CD4-positive, alpha-beta memory T cell (primary cell): ENCODE results near the gene RGMA. TPM values are rescaled to one million over a fixed set of nuclear protein-coding genes. Genes with fewer than 3 reads are reported as not detected.

Experiments used
- polyA plus RNA-seq, 2 donors: library from polyadenylated mRNA; unstranded; fragments of 300-500 nt; fragmentation: Illumina TruSeq; gene quantifications; one replicate each; pipeline ENCODE4 v1.2.3, GENCODE V29; 2021
- total RNA-seq, 2 experiments: library from RNA; stranded (reverse); gene quantifications; one replicate each; pipeline ENCODE4 v1.2.3, GENCODE V29; 2021

Gene RGMA
- total and polyA plus RNA-seq, 4 experiments from 2014 or later, result not detected

Other genes with a start within 250 kb of the RGMA start
- 100 to 1,000 TPM; 340 to 351 TPM for gene CHD2, start 188.9 kb downstream of the RGMA start, total RNA-seq
- 100 to 1,000 TPM in 1 of 2 donors, 10 to 100 TPM in 1; 28.4 to 108 TPM for gene CHD2, start 188.9 kb downstream of the RGMA start, polyA plus RNA-seq